ENCODE measurements around the gene ZNF362. TPM values are rescaled to one million over a fixed set of nuclear protein-coding genes. Genes with fewer than 3 reads are reported as not detected.

ZNF362 gene
- total and polyA plus RNA-seq, 2 of the 13 experiments (the other 11 are each of a cell fraction or from before 2014, with no cell fraction given): 8.3 to 14.2 TPM

DNA sequence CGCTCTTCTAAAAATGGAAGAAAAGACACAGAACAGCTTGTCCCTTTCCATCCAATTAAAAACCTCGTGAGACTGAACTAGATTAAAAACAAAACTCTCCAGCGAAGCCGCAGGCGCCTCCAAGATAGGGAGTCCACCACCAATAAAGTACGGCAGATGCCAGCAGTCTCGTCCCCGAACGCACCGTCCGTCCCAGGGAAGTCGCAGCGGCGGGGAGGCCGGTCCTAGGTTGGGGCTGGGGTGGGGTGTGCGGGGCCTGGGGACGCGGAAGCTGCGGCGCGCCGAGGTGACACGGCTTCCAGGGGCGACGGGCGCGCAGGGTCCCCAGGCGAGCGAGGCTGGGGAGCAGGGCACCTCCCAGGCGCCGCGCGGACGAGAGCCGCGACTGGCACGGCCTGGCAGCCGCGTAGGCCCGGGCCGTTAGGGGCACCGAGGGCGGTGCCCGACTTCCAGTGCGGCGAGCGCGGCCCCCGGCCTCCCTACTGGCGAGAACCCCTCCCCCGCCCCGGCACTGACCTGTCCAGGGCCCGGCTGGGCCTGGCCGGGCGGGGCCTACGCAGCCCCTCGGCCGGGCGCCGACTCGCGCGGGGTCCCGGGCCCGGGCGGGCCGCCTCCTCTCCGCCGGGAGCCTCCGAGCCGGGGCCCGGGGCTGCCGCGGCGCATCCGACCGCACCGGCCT, 92.9 kb downstream of the ZNF362 start:
- intact Hi-C loops (cut with micrococcal nuclease; ENCODE audit: unreplicated experiment): no loop called here
- TF ChIP-seq ZNF230 (CRISPR knock-in tag; IDR thresholded peaks at IDR 0.05): no peak
- TF ChIP-seq ZNF784 (CRISPR knock-in tag; IDR thresholded peaks at IDR 0.05; ENCODE audit: borderline replicate concordance): peak; percentile 3; the same call in 1 of the 2 replicates
- no peak for TF ChIP-seq MEIS1 (CRISPR knock-in tag; IDR thresholded peaks at IDR 0.05; ENCODE audit: borderline replicate concordance)
- TF ChIP-seq ZNF446 (CRISPR knock-in tag; IDR thresholded peaks at IDR 0.05): 0 out of 2 replicates have a peak, but pooled peaks have one; percentile 31
- no peak for TF ChIP-seq FOSL2 (CRISPR knock-in tag; IDR thresholded peaks at IDR 0.05)
- TF ChIP-seq KLF16 (CRISPR knock-in tag; IDR thresholded peaks at IDR 0.05): 0 out of 4 replicates have a peak, but pooled peaks of 1 of the 2 experiments have one; percentile 9
- peak; percentile 65 for TF ChIP-seq HNRNPK (IDR thresholded peaks at IDR 0.05; ENCODE audit: low read depth, low read length, poor library complexity, severe bottlenecking)
- no peak for TF ChIP-seq GABPA (IDR thresholded peaks at IDR 0.05; ENCODE audit: low read depth, low read length)
- no peak for TF ChIP-seq GABPA (CRISPR knock-in tag; IDR thresholded peaks at IDR 0.05; ENCODE audit: low read depth)
- peak; percentile 68 for TF ChIP-seq ZFY (CRISPR knock-in tag; IDR thresholded peaks at IDR 0.05)
- no peak for TF ChIP-seq CBFB (CRISPR knock-in tag; IDR thresholded peaks at IDR 0.05)
- TF ChIP-seq HNRNPL (IDR thresholded peaks at IDR 0.05; ENCODE audit: low read depth, low read length): 0 out of 2 replicates have a peak, but pooled peaks have one; percentile 48
- TF ChIP-seq NFIC (IDR thresholded peaks at IDR 0.05; ENCODE audit: low read length): no peak
- TF ChIP-seq, protein P1, sequence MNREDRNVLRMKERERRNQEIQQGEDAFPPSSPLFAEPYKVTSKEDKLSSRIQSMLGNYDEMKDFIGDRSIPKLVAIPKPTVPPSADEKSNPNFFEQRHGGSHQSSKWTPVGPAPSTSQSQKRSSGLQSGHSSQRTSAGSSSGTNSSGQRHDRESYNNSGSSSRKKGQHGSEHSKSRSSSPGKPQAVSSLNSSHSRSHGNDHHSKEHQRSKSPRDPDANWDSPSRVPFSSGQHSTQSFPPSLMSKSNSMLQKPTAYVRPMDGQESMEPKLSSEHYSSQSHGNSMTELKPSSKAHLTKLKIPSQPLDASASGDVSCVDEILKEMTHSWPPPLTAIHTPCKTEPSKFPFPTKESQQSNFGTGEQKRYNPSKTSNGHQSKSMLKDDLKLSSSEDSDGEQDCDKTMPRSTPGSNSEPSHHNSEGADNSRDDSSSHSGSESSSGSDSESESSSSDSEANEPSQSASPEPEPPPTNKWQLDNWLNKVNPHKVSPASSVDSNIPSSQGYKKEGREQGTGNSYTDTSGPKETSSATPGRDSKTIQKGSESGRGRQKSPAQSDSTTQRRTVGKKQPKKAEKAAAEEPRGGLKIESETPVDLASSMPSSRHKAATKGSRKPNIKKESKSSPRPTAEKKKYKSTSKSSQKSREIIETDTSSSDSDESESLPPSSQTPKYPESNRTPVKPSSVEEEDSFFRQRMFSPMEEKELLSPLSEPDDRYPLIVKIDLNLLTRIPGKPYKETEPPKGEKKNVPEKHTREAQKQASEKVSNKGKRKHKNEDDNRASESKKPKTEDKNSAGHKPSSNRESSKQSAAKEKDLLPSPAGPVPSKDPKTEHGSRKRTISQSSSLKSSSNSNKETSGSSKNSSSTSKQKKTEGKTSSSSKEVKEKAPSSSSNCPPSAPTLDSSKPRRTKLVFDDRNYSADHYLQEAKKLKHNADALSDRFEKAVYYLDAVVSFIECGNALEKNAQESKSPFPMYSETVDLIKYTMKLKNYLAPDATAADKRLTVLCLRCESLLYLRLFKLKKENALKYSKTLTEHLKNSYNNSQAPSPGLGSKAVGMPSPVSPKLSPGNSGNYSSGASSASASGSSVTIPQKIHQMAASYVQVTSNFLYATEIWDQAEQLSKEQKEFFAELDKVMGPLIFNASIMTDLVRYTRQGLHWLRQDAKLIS (CRISPR knock-in tag; IDR thresholded peaks at IDR 0.05): no peak
- TF ChIP-seq RAD21 (CRISPR knock-in tag; IDR thresholded peaks at IDR 0.05): 0 out of 2 replicates have a peak, but pooled peaks have one; percentile 11
- no peak for TF ChIP-seq HCFC1 (IDR thresholded peaks at IDR 0.05; ENCODE audit: low read depth, low read length)

More for the DNA sequence above, 92.9 kb downstream of the ZNF362 start:
- POLR2A ChIA-PET: interaction anchor here (0.6 to 3.2 kb wide), 9 partner anchors 9 to 1781 kb away, joined by 3 to 29 read pairs (median 5); partner anchors contain the start of gene A3GALT2
- DNase-seq (ENCODE audit: low spot score) (no peak), FAIRE-seq (no peak), ATAC-seq (peak; percentile 22)
- no TSS peak for BruUV-seq (replicated peaks)
- H2AFZ ChIP-seq (ENCODE audit: low read length): no peak overlapping the region
- in situ Hi-C loops (cut with HindIII; ENCODE audit: extremely low pct_ligation_motif_present, low pct_unique_long_range_greater_than_20kb): no loop called here
- peaks cover 75% of the 10 kb centered on the region for H3K4me1 ChIP-seq (ENCODE audit: insufficient read depth, low read length)
- CTCF ChIA-PET (ENCODE audit: low intra/inter-chr PET ratio, low total read pairs): no interaction called here
- H4K20me1 ChIP-seq (ENCODE audit: insufficient read depth, low read length): no peaks in the 10 kb centered on the region
- H3K9ac ChIP-seq (ENCODE audit: insufficient read depth, low read depth, low read length): peak overlapping the region; percentile 81
- H3K4me3 ChIP-seq (replicated peaks in 1 of 3; ENCODE audit: insufficient read depth in 1 of 3, low read depth in 2 of 3, low read length in 3 of 3): peak overlapping the region; percentile 82 to 94 (median 88)
- WGBS (ENCODE audit: low lambda C conversion rate): 0% methylated on average over 17 of the region's 78 CpGs
- peaks cover 0 to 13% of the 10 kb centered on the region in 2 experiments; a peak in 2 of 5 replicates for H3K36me3 ChIP-seq (replicated peaks in 1 of 2; ENCODE audit: control insufficient read depth in 1 of 2, insufficient read depth in 2 of 2, low read length in 2 of 2)
- H3K79me2 ChIP-seq (ENCODE audit: insufficient read depth, low read length): peaks cover 52% of the 10 kb centered on the region
- peak overlapping the region; percentile 92 for H3K27ac ChIP-seq (ENCODE audit: extremely low read length, insufficient read depth, low read length)
- H3K9me3 ChIP-seq (ENCODE audit: low read length): no peaks in the 10 kb centered on the region
- H3K27me3 ChIP-seq (ENCODE audit: control insufficient read depth in 1 of 2, insufficient read depth in 2 of 2, low read length in 2 of 2): no peaks in the 10 kb centered on the region; a peak in 1 of 5 replicates
- H3K4me2 ChIP-seq (ENCODE audit: low read depth, low read length): peak overlapping the region; percentile 88

All from HepG2 (cell line).